ENCODE data around the gene HOXB13. TPM values are rescaled to one million over a fixed set of nuclear protein-coding genes. Genes with fewer than 3 reads are reported as not detected.

HOXB13 gene
- total and polyA plus RNA-seq, 2 of the 13 experiments (the other 11 are each of a cell fraction or from before 2014, with no cell fraction given) = not detected

DNA sequence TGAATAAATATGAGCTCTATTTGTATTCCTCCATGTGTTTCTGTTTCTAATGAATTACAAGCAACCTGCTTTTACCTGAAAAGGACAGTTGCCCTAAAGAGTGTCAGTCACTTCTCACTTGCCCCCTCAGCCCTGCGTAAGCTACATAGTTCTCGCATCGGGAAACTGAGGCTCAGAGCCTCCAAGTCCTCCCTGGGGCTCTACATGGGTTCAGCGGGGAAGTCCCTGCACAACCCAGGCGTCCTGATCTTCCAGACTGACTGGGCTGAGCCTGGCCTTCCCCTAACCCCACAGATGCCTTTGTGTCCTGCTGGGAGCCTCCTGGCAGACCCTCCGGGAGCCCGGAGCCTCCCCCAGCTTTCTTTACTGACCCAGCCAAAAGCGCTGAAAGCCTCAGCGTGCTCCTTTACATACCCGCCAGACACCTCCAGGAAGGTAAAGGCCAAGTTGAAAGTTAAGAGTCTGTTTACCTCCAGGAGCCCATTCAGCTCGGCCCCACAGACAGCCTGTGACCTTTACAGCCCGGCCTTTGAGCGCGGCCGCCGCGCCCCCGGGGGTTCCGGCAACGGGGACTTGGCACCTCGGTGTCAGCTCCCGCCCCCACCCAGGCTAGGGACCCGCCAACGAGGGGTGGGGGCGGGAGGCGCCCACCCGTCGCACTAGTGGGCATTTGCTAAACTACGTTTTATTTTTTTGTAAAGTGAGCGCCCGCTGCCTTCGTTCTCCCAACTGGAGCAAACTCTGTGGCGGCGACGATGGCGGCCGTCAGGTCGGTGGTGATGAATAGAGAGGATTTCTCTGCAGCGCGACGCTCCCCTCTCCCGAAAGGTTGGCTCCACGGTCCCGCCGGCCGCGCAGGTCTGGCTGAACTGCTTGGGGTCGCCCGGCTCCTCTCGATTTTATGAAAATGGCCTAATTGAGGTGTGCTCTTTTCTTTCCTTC lies 4.4 kb upstream of the HOXB13 start (continued):
- peak; percentile 28; the same call in 1 of the 2 replicates for TF ChIP-seq HNF4A (CRISPR knock-in tag; IDR thresholded peaks at IDR 0.05)
- TF ChIP-seq TBX2 (CRISPR knock-in tag; IDR thresholded peaks at IDR 0.05; ENCODE audit: borderline replicate concordance) = peak; percentile 43; the same call in 1 of the 2 replicates
- TF ChIP-seq, protein P1, sequence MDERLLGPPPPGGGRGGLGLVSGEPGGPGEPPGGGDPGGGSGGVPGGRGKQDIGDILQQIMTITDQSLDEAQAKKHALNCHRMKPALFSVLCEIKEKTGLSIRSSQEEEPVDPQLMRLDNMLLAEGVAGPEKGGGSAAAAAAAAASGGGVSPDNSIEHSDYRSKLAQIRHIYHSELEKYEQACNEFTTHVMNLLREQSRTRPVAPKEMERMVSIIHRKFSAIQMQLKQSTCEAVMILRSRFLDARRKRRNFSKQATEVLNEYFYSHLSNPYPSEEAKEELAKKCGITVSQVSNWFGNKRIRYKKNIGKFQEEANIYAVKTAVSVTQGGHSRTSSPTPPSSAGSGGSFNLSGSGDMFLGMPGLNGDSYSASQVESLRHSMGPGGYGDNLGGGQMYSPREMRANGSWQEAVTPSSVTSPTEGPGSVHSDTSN (CRISPR knock-in tag; IDR thresholded peaks at IDR 0.05) = no peak
- TF ChIP-seq TARDBP (CRISPR knock-in tag; IDR thresholded peaks at IDR 0.05) = no peak
- TF ChIP-seq REPIN1 (CRISPR knock-in tag; IDR thresholded peaks at IDR 0.05; ENCODE audit: borderline replicate concordance, low read depth) = no peak
- TF ChIP-seq, protein P2, sequence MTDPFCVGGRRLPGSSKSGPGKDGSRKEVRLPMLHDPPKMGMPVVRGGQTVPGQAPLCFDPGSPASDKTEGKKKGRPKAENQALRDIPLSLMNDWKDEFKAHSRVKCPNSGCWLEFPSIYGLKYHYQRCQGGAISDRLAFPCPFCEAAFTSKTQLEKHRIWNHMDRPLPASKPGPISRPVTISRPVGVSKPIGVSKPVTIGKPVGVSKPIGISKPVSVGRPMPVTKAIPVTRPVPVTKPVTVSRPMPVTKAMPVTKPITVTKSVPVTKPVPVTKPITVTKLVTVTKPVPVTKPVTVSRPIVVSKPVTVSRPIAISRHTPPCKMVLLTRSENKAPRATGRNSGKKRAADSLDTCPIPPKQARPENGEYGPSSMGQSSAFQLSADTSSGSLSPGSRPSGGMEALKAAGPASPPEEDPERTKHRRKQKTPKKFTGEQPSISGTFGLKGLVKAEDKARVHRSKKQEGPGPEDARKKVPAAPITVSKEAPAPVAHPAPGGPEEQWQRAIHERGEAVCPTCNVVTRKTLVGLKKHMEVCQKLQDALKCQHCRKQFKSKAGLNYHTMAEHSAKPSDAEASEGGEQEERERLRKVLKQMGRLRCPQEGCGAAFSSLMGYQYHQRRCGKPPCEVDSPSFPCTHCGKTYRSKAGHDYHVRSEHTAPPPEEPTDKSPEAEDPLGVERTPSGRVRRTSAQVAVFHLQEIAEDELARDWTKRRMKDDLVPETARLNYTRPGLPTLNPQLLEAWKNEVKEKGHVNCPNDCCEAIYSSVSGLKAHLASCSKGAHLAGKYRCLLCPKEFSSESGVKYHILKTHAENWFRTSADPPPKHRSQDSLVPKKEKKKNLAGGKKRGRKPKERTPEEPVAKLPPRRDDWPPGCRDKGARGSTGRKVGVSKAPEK (CRISPR knock-in tag; IDR thresholded peaks at IDR 0.05; ENCODE audit: borderline replicate concordance) = peak; percentile 64; the same call in 1 of the 2 replicates
- TF ChIP-seq, protein P3, sequence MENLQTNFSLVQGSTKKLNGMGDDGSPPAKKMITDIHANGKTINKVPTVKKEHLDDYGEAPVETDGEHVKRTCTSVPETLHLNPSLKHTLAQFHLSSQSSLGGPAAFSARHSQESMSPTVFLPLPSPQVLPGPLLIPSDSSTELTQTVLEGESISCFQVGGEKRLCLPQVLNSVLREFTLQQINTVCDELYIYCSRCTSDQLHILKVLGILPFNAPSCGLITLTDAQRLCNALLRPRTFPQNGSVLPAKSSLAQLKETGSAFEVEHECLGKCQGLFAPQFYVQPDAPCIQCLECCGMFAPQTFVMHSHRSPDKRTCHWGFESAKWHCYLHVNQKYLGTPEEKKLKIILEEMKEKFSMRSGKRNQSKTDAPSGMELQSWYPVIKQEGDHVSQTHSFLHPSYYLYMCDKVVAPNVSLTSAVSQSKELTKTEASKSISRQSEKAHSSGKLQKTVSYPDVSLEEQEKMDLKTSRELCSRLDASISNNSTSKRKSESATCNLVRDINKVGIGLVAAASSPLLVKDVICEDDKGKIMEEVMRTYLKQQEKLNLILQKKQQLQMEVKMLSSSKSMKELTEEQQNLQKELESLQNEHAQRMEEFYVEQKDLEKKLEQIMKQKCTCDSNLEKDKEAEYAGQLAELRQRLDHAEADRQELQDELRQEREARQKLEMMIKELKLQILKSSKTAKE (CRISPR knock-in tag; IDR thresholded peaks at IDR 0.05; ENCODE audit: borderline replicate concordance) = peak; percentile 82
- TF ChIP-seq ZNF501 (CRISPR knock-in tag; IDR thresholded peaks at IDR 0.05) = 0 out of 2 replicates have a peak, but pooled peaks have one; percentile 50
- TF ChIP-seq, protein P4, sequence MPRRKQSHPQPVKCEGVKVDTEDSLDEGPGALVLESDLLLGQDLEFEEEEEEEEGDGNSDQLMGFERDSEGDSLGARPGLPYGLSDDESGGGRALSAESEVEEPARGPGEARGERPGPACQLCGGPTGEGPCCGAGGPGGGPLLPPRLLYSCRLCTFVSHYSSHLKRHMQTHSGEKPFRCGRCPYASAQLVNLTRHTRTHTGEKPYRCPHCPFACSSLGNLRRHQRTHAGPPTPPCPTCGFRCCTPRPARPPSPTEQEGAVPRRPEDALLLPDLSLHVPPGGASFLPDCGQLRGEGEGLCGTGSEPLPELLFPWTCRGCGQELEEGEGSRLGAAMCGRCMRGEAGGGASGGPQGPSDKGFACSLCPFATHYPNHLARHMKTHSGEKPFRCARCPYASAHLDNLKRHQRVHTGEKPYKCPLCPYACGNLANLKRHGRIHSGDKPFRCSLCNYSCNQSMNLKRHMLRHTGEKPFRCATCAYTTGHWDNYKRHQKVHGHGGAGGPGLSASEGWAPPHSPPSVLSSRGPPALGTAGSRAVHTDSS (CRISPR knock-in tag; conservative IDR thresholded peaks at IDR 0.05) = no peak
- no peak for TF ChIP-seq NR2F6 (IDR thresholded peaks at IDR 0.05)
- TF ChIP-seq NR2F6 (CRISPR knock-in tag; IDR thresholded peaks at IDR 0.05) = peak; percentile 47
- no peak for TF ChIP-seq ZFP62 (CRISPR knock-in tag; IDR thresholded peaks at IDR 0.05)
- no peak for TF ChIP-seq CENPX (CRISPR knock-in tag; IDR thresholded peaks at IDR 0.05)
- TF ChIP-seq TCF7 (IDR thresholded peaks at IDR 0.05; ENCODE audit: low read depth) = peak; percentile 47; the same call in 1 of the 2 replicates
- TF ChIP-seq TBL1XR1 (IDR thresholded peaks at IDR 0.05; ENCODE audit: borderline replicate concordance, low read length, partially characterized antibody) = peak; percentile 59
- no peak for TF ChIP-seq ZNF7 (CRISPR knock-in tag; IDR thresholded peaks at IDR 0.05)
- TF ChIP-seq RBM39 (IDR thresholded peaks at IDR 0.05; ENCODE audit: low read depth, low read length, poor library complexity, severe bottlenecking) = peak; percentile 36
- no peak; the same call in 1 of the 2 replicates for TF ChIP-seq FOXK1 (CRISPR knock-in tag; IDR thresholded peaks at IDR 0.05; ENCODE audit: borderline replicate concordance, low read depth)
- TF ChIP-seq ZSCAN25 (CRISPR knock-in tag; IDR thresholded peaks at IDR 0.05) = no peak
- TF ChIP-seq GABPB1 (CRISPR knock-in tag; IDR thresholded peaks at IDR 0.05) = peak; percentile 23; the same call in 1 of the 2 replicates
- peak; percentile 91 for TF ChIP-seq RARA (CRISPR knock-in tag; IDR thresholded peaks at IDR 0.05)
- TF ChIP-seq RFXAP (CRISPR knock-in tag; IDR thresholded peaks at IDR 0.05; ENCODE audit: borderline replicate concordance) = 0 out of 2 replicates have a peak, but pooled peaks have one; percentile 25

Data from HepG2 (cell line).